T-cell (primary cell): ENCODE measurements around the gene FOXP1. TPM values are rescaled to one million over a fixed set of nuclear protein-coding genes. Genes with fewer than 3 reads are reported as not detected.
A peak's percentile ranks its signal among the peaks of the same experiment; 100 is the strongest.

Experiments used
- ATAC-seq, 4 experiments: fragments of 200-7000 bp in 3 of 4; fragments of 150-1000 bp in 1 of 4; cut with Tn5 transposase; replicated peaks in 1 of 4; 1 replicate in 3 of 4; 2 replicates in 1 of 4; pipeline ENCODE4 v1.10.0; 2021; ENCODE audit warnings: moderate library complexity in 3 of 4, mild to moderate bottlenecking in 2 of 4, moderate number of reproducible peaks in 1 of 4
- CTCF ChIA-PET, 2 donors: fragments of 300-600 bp; sonication (Branson Sonifier 250); formaldehyde crosslinking; loops; one replicate each; lab custom pipeline; 2022; ENCODE audit warnings: antibody characterized with exemption in 2 of 2; lab: Charles Lee
- POLR2A ChIA-PET, 2 donors: fragments of 300-600 bp; sonication (Branson Sonifier 250); formaldehyde crosslinking; loops; one replicate each; lab custom pipeline; 2022; ENCODE audit warnings: antibody characterized with exemption in 2 of 2; lab: Charles Lee
- DNase-seq, 35 experiments: peaks; one replicate each; pipeline versions ENCODE4 v3.0.0 to v3.0.0-alpha.2; 2013 to 2023
- H3K27ac ChIP-seq: one replicate; pipeline ENCODE4 v1.5.1; 2013; ENCODE audit warnings: low read length
- H3K27me3 ChIP-seq, 2 experiments: replicated peaks in 1 of 2; 1 replicate in 1 of 2; 2 replicates in 1 of 2; pipeline versions ENCODE4 v1.6.1 to v1.7.0; 2013; ENCODE audit warnings: low read length in 1 of 2, mixed read lengths in 1 of 2; ENCODE audit not compliant: control insufficient read depth in 2 of 2, insufficient read depth in 2 of 2; ENCODE audit errors: extremely low read depth in 1 of 2
- H3K36me3 ChIP-seq, 2 donors: 1 replicate in 1 of 2; 2 replicates in 1 of 2; pipeline versions ENCODE4 v1.6.1 to v1.7.0; 2013; ENCODE audit warnings: low read length in 1 of 2; ENCODE audit not compliant: control insufficient read depth in 2 of 2, insufficient read depth in 1 of 2; ENCODE audit errors: extremely low read depth in 1 of 2
- H3K4me1 ChIP-seq, 2 experiments: 1 replicate in 1 of 2; 2 replicates in 1 of 2; pipeline versions ENCODE4 v1.6.1 to v1.7.0; 2013; ENCODE audit warnings: low read length in 2 of 2, mixed read lengths in 1 of 2; ENCODE audit not compliant: insufficient read depth in 2 of 2, control insufficient read depth in 1 of 2; ENCODE audit errors: extremely low read depth in 1 of 2
- H3K4me3 ChIP-seq, 2 donors: 1 replicate in 1 of 2; 2 replicates in 1 of 2; pipeline versions ENCODE4 v1.5.1 to v1.7.0; 2013; ENCODE audit warnings: mild to moderate bottlenecking in 2 of 2, low read length in 1 of 2, moderate library complexity in 1 of 2; ENCODE audit not compliant: control insufficient read depth in 1 of 2; ENCODE audit errors: extremely low read depth in 1 of 2
- H3K9me3 ChIP-seq: 2 replicates; pipeline ENCODE4 v1.7.0; 2013
- H3K27ac Mint-ChIP-seq, 2 donors: one replicate each; pipeline ENCODE4 v1.8.0; 2020 to 2021; ENCODE audit warnings: mild to moderate bottlenecking in 2 of 2, mixed read lengths in 2 of 2
- H3K27me3 Mint-ChIP-seq, 2 donors: one replicate each; pipeline ENCODE4 v1.8.0; 2021 to 2022; ENCODE audit warnings: mixed read lengths in 2 of 2
- H3K36me3 Mint-ChIP-seq: one replicate; pipeline ENCODE4 v1.8.0; 2021; ENCODE audit warnings: mixed read lengths
- H3K4me1 Mint-ChIP-seq, 3 donors: one replicate each; pipeline ENCODE4 v1.8.0; 2020 to 2022; ENCODE audit warnings: mixed read lengths in 3 of 3, mild to moderate bottlenecking in 1 of 3
- H3K4me3 Mint-ChIP-seq, 3 donors: one replicate each; pipeline ENCODE4 v1.8.0; 2020 to 2022; ENCODE audit warnings: mild to moderate bottlenecking in 3 of 3, mixed read lengths in 3 of 3, moderate library complexity in 3 of 3
- H3K9me3 Mint-ChIP-seq, 3 donors: one replicate each; pipeline ENCODE4 v1.8.0; 2020 to 2022; ENCODE audit warnings: mixed read lengths in 3 of 3
- WGBS: methylation state at CpG from one replicate; pipeline ENCODE4 v1.1.5; 2013; ENCODE audit warnings: missing lambda C conversion rate; ENCODE audit not compliant: insufficient coverage; 5-methylcytosine and 5-hydroxymethylcytosine counted together
- total RNA-seq, 35 experiments: library from RNA in 6 of 35; stranded (reverse) in 6 of 35; fragments of 120-200 nt in 1 of 35; gene quantifications; one replicate each; pipeline versions ENCODE4 v1.2.1 to v1.2.4 and lab custom pipeline; 2013 to 2026

The FOXP1 gene
- total RNA-seq, 5 donors from 2014 or later (not counting 1 experiment from before 2014, with no cell fraction given) = 258 to 586 (median 290) TPM

DNA sequence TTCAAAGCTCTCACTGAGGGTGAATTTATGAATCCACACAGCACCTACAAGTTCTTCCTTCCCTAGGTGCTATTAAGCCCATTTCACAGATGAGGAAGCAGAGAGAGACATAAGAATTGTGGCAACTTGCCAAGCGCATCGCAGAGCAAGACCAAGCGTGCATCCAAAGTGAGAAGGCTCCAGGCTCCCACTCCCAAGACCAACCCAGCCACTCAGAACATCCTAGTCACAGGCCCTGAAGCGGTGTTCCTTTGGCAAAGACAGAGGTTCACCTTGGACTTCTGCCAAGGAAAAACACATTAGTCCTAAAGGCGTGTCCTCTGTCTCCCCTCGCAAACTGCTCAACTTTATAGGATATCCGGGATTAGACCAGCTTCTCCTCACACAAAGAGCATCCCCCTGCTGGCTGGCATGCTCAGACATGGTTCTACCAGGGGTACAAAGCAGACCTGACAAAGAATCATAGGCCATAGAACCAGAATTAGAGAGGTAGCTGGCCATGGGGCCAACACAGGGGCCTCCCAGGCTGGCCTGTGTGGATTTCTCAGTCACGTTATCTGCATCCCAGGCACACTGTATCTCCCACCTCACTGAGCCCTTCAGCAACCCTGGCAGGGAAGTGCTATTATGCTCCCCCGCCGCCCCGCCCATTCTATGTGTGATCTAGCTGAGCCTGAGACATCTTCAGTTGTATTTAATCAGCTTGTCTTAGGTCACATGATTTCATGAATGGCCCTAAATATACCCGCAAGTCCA, 160.2 kb downstream of the FOXP1 start:
- Histone ChIP-seq H3K36me3 (no peaks in the 10 kb centered on the region), H3K9me3 (no peaks in the 10 kb centered on the region), H3K27me3 (no peaks in the 10 kb centered on the region), H3K4me1 (peaks cover 16 to 62% of the 10 kb centered on the region in 2 experiments), H3K27ac (peak overlapping the region; percentile 78), H3K4me3 (no peak overlapping the region)
- CTCF ChIA-PET = interaction anchor here (0.8 to 1.4 kb wide), 2 partner anchors 9 to 11 kb away, joined by 5 to 8 read pairs; no protein-coding TSS in a partner anchor
- Mint-ChIP-seq H3K4me1 (peaks cover 89 to 96% (median 92%) of the 10 kb centered on the region in 3 donors), H3K9me3 (no peaks in the 10 kb centered on the region), H3K27ac (peak overlapping the region; percentile 95 to 97), H3K36me3 (peaks cover 44% of the 10 kb centered on the region), H3K27me3 (no peaks in the 10 kb centered on the region), H3K4me3 (peak overlapping the region; percentile 22 to 76 (median 44))
- POLR2A ChIA-PET = interaction anchor here in 1 of 2 donors (0.6 kb wide), 1 partner anchor 10 kb away, joined by 11 read pairs; no protein-coding TSS in a partner anchor
- 100% methylated on average over 10 of the region's 12 CpGs for WGBS
- no peak for ATAC-seq
- DNase-seq = no peak

- peaks cover 89 to 95% (median 92%) of the 10 kb centered on the region in 3 donors for H3K4me1 Mint-ChIP-seq
- CTCF ChIA-PET = interaction anchor here in 1 of 2 donors (1.1 kb wide), 1 partner anchor 17 kb away, joined by 5 read pairs; no protein-coding TSS in a partner anchor
- H3K36me3 Mint-ChIP-seq = peaks cover 38% of the 10 kb centered on the region
These were observed 161.5 kb downstream of the FOXP1 start for GRCh38 chr3:71421820-71422566.

DNA sequence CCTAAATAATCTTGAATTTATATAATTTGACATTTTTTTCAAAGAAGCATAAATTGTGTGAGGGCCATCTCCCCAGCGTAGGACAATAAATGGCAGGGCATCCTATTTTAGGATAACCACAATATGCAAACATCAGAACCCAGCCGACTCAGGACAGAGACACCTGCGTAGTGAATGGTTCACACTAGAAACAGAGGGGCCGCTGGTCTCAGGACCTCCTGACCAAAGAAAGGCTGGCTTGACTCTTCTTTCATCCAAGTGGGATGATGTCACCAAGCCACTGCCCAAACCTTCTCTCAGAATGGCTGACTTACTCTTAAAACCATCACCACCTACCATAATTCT, 162.1 kb downstream of the FOXP1 start:
- Histone ChIP-seq H3K4me3 (no peak overlapping the region), H3K27ac (peak overlapping the region; percentile 78), H3K27me3 (no peaks in the 10 kb centered on the region), H3K9me3 (no peaks in the 10 kb centered on the region), H3K4me1 (peaks cover 20 to 72% of the 10 kb centered on the region in 2 experiments), H3K36me3 (no peaks in the 10 kb centered on the region)
- WGBS = 57% methylated on average over 3 of the region's 4 CpGs
- CTCF ChIA-PET = interaction anchor here in 1 of 2 donors (1.1 kb wide), 1 partner anchor 17 kb away, joined by 5 read pairs; no protein-coding TSS in a partner anchor
- Mint-ChIP-seq H3K4me3 (peak overlapping the region in 2 of 3 donors; percentile 63 to 76), H3K27me3 (no peaks in the 10 kb centered on the region), H3K9me3 (no peaks in the 10 kb centered on the region), H3K27ac (peak overlapping the region; percentile 95 to 97), H3K4me1 (peaks cover 91 to 95% (median 94%) of the 10 kb centered on the region in 3 donors), H3K36me3 (peaks cover 34% of the 10 kb centered on the region)
- ATAC-seq (no peak), DNase-seq (no peak)
- POLR2A ChIA-PET = interaction anchor here in 1 of 2 donors (1.2 kb wide), 1 partner anchor 24 kb away, joined by 4 read pairs; no protein-coding TSS in a partner anchor

More at GRCh38 chr3:71421820-71422566, 161.5 kb downstream of the FOXP1 start:
- Mint-ChIP-seq H3K9me3 (no peaks in the 10 kb centered on the region), H3K27me3 (no peaks in the 10 kb centered on the region), H3K27ac (peak overlapping the region; percentile 95 to 97), H3K4me3 (peak overlapping the region; percentile 44 to 76 (median 63))
- Histone ChIP-seq H3K27ac (peak overlapping the region; percentile 78), H3K27me3 (no peaks in the 10 kb centered on the region), H3K4me3 (no peak overlapping the region), H3K36me3 (no peaks in the 10 kb centered on the region), H3K9me3 (no peaks in the 10 kb centered on the region), H3K4me1 (peaks cover 16 to 68% of the 10 kb centered on the region in 2 experiments)
- POLR2A ChIA-PET = interaction anchor here in 1 of 2 donors (1.2 kb wide), 1 partner anchor 24 kb away, joined by 4 read pairs; no protein-coding TSS in a partner anchor
- ATAC-seq = peak; percentile 83 to 91 (median 87)
- DNase-seq = peak in 25 of 35 experiments; percentile 21 to 76 (median 39)
- WGBS = 30% methylated on average over 2 of the region's 12 CpGs

DNA sequence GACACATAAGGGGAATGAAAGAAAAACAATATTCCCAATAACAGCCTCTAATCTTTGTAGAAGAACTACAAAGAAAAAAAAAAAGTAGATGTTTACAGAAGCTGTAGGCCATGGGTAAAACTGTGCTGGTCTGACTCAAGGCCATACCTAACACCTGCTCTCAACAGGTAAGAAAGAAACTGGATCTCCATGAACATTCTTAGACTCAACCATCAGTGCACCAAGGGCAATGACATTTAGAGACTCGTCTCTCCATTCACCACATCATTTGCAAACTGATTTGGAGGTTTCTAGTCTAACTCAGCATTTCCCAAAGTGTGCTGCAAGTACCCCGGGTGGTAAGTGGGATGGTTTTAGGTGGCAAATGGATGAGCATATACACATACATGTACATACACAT, 164.2 kb downstream of the FOXP1 start:
- Mint-ChIP-seq H3K9me3 (no peaks in the 10 kb centered on the region), H3K27me3 (no peaks in the 10 kb centered on the region), H3K4me1 (peaks cover 91 to 95% (median 94%) of the 10 kb centered on the region in 3 donors), H3K4me3 (no peak overlapping the region), H3K36me3 (peaks cover 21% of the 10 kb centered on the region), H3K27ac (peak overlapping the region; percentile 52 to 73)
- ATAC-seq = no peak
- no peak for DNase-seq
- no peaks in the 10 kb centered on the region for H3K27me3 ChIP-seq
- ChIA-PET POLR2A (interaction anchor here (0.5 to 1.7 kb wide), 3 partner anchors 15 to 237 kb away, joined by 3 to 6 read pairs (median 6); no protein-coding TSS in a partner anchor), CTCF (interaction anchor here in 1 of 2 donors (0.6 kb wide), 1 partner anchor 71 kb away, joined by 3 read pairs; no protein-coding TSS in a partner anchor)
- WGBS = no CpG with 5 or more reads among the region's 2 CpGs
- no peak overlapping the region for H3K4me3 ChIP-seq
- peaks cover 38 to 66% of the 10 kb centered on the region in 2 experiments for H3K4me1 ChIP-seq
- no peaks in the 10 kb centered on the region for H3K9me3 ChIP-seq
- no peaks in the 10 kb centered on the region for H3K36me3 ChIP-seq
- H3K27ac ChIP-seq = peak overlapping the region; percentile 8

- H3K27me3 ChIP-seq = no peaks in the 10 kb centered on the region
- H3K36me3 ChIP-seq = no peaks in the 10 kb centered on the region
- ATAC-seq (no peak), DNase-seq (no peak)
- H3K4me1 Mint-ChIP-seq = peaks cover 90 to 95% (median 94%) of the 10 kb centered on the region in 3 donors
- peak overlapping the region; percentile 72 to 95 for H3K27ac Mint-ChIP-seq
- no peak overlapping the region for H3K27ac ChIP-seq
- H3K9me3 Mint-ChIP-seq = peaks cover 0 to 3% (median 0%) of the 10 kb centered on the region in 3 donors
- ChIA-PET CTCF (interaction anchor here (0.7 to 2.1 kb wide), 10 partner anchors 8 to 468 kb away, joined by 3 to 7 read pairs (median 3); no protein-coding TSS in a partner anchor), POLR2A (interaction anchor here (0.7 to 1.4 kb wide), 3 partner anchors 8 to 37 kb away, joined by 3 to 9 read pairs (median 4); no protein-coding TSS in a partner anchor)
- peaks cover 32 to 56% of the 10 kb centered on the region in 2 experiments for H3K4me1 ChIP-seq
- H3K36me3 Mint-ChIP-seq = peaks cover 25% of the 10 kb centered on the region
- H3K27me3 Mint-ChIP-seq = no peaks in the 10 kb centered on the region
- H3K4me3 ChIP-seq = no peak overlapping the region
- H3K9me3 ChIP-seq = no peaks in the 10 kb centered on the region
- 100% methylated on average over 2 of the region's 6 CpGs for WGBS
- peak overlapping the region in 1 of 3 donors; percentile 64 for H3K4me3 Mint-ChIP-seq
These were observed 165.7 kb downstream of the FOXP1 start for GRCh38 chr3:71417791-71418190.
